Neuron (in vitro differentiated cells): Measurements from ENCODE around the gene COQ2.

Experiments
- H2AFZ ChIP-seq: one replicate; pipeline ENCODE4 v1.6.1; 2013; ENCODE audit warnings: low read depth, mild to moderate bottlenecking, inconsistent platforms, low read length, moderate library complexity
- H3K27me3 ChIP-seq: one replicate; pipeline ENCODE4 v1.6.1; 2013; ENCODE audit warnings: low read length; ENCODE audit not compliant: insufficient read depth
- H3K36me3 ChIP-seq: one replicate; pipeline ENCODE4 v1.6.1; 2013; ENCODE audit warnings: low read length; ENCODE audit not compliant: insufficient read depth
- H3K4me1 ChIP-seq: one replicate; pipeline ENCODE4 v1.6.1; 2013; ENCODE audit warnings: low read length; ENCODE audit not compliant: insufficient read depth
- H3K4me3 ChIP-seq: 2 replicates; pipeline ENCODE4 v1.5.1; 2013; ENCODE audit warnings: mild to moderate bottlenecking, low read length, moderate library complexity
- H3K9me3 ChIP-seq: one replicate; pipeline ENCODE4 v1.6.1; 2013; ENCODE audit warnings: low read length

The COQ2 gene

GRCh38 chr4:83232082-83232481, 52.5 kb downstream of the COQ2 start:
- Histone ChIP-seq H3K4me3 (no peak overlapping the region), H3K4me1 (peaks cover 8% of the 10 kb centered on the region), H3K9me3 (no peaks in the 10 kb centered on the region), H3K36me3 (no peaks in the 10 kb centered on the region), H3K27me3 (no peaks in the 10 kb centered on the region), H2AFZ (no peak overlapping the region)

- Histone ChIP-seq H3K36me3 (no peaks in the 10 kb centered on the region), H3K9me3 (no peaks in the 10 kb centered on the region), H3K4me3 (no peak overlapping the region), H3K27me3 (no peaks in the 10 kb centered on the region), H3K4me1 (peaks cover 8% of the 10 kb centered on the region), H2AFZ (no peak overlapping the region)
These were observed 53.0 kb downstream of the COQ2 start for GRCh38 chr4:83231620-83232076.

- peaks cover 8% of the 10 kb centered on the region for H3K4me1 ChIP-seq
- H3K27me3 ChIP-seq: no peaks in the 10 kb centered on the region
- no peak overlapping the region for H2AFZ ChIP-seq
These were observed 53.7 kb downstream of the COQ2 start for GRCh38 chr4:83230928-83231327.

GRCh38 chr4:83229791-83230190, 54.8 kb downstream of the COQ2 start:
- Histone ChIP-seq H3K36me3 (no peaks in the 10 kb centered on the region), H3K9me3 (no peaks in the 10 kb centered on the region), H3K4me1 (peaks cover 8% of the 10 kb centered on the region), H3K4me3 (no peak overlapping the region), H2AFZ (no peak overlapping the region), H3K27me3 (no peaks in the 10 kb centered on the region)

More at GRCh38 chr4:83230928-83231327, 53.7 kb downstream of the COQ2 start:
- no peaks in the 10 kb centered on the region for H3K36me3 ChIP-seq
- no peak overlapping the region for H3K4me3 ChIP-seq
- no peaks in the 10 kb centered on the region for H3K9me3 ChIP-seq

GRCh38 chr4:83228231-83228630, 56.4 kb downstream of the COQ2 start:
- Histone ChIP-seq H3K36me3 (no peaks in the 10 kb centered on the region), H2AFZ (no peak overlapping the region), H3K27me3 (no peaks in the 10 kb centered on the region), H3K9me3 (no peaks in the 10 kb centered on the region), H3K4me1 (peaks cover 8% of the 10 kb centered on the region), H3K4me3 (no peak overlapping the region)

- H3K4me1 ChIP-seq: peaks cover 4% of the 10 kb centered on the region
- no peak overlapping the region for H3K4me3 ChIP-seq
- H3K36me3 ChIP-seq: no peaks in the 10 kb centered on the region
- H3K9me3 ChIP-seq: no peaks in the 10 kb centered on the region
- H3K27me3 ChIP-seq: no peaks in the 10 kb centered on the region
- no peak overlapping the region for H2AFZ ChIP-seq
These were observed 59.9 kb downstream of the COQ2 start for GRCh38 chr4:83224502-83225197.

- no peaks in the 10 kb centered on the region for H3K27me3 ChIP-seq
- peaks cover 6% of the 10 kb centered on the region for H3K4me1 ChIP-seq
- H3K36me3 ChIP-seq: no peaks in the 10 kb centered on the region
- H3K4me3 ChIP-seq: no peak overlapping the region
- no peaks in the 10 kb centered on the region for H3K9me3 ChIP-seq
- H2AFZ ChIP-seq: no peak overlapping the region
These were observed 60.8 kb downstream of the COQ2 start for GRCh38 chr4:83223781-83224180.

- Histone ChIP-seq H3K27me3 (no peaks in the 10 kb centered on the region), H3K4me1 (peaks cover 6% of the 10 kb centered on the region), H3K36me3 (no peaks in the 10 kb centered on the region), H2AFZ (no peak overlapping the region), H3K4me3 (no peak overlapping the region), H3K9me3 (no peaks in the 10 kb centered on the region)
These were observed 62.6 kb downstream of the COQ2 start for GRCh38 chr4:83221897-83222441.

GRCh38 chr4:83219344-83220331, 65.0 kb downstream of the COQ2 start:
- H3K4me3 ChIP-seq: no peak overlapping the region

GRCh38 chr4:83217721-83218522, 66.7 kb downstream of the COQ2 start:
- Histone ChIP-seq H3K36me3 (no peaks in the 10 kb centered on the region), H3K4me3 (no peak overlapping the region), H3K27me3 (no peaks in the 10 kb centered on the region), H3K9me3 (no peaks in the 10 kb centered on the region), H2AFZ (no peak overlapping the region), H3K4me1 (peaks cover 6% of the 10 kb centered on the region)

More at GRCh38 chr4:83219344-83220331, 65.0 kb downstream of the COQ2 start:
- Histone ChIP-seq H3K27me3 (no peaks in the 10 kb centered on the region), H3K9me3 (no peaks in the 10 kb centered on the region), H2AFZ (peak overlapping the region; percentile 24), H3K36me3 (no peaks in the 10 kb centered on the region), H3K4me1 (peaks cover 6% of the 10 kb centered on the region)

- Histone ChIP-seq H3K4me1 (peaks cover 6% of the 10 kb centered on the region), H3K4me3 (no peak overlapping the region), H3K9me3 (no peaks in the 10 kb centered on the region), H3K36me3 (no peaks in the 10 kb centered on the region), H2AFZ (no peak overlapping the region), H3K27me3 (no peaks in the 10 kb centered on the region)
These were observed 67.5 kb downstream of the COQ2 start for GRCh38 chr4:83216959-83217683.

GRCh38 chr4:83214079-83214478, 70.5 kb downstream of the COQ2 start:
- Histone ChIP-seq H3K9me3 (no peaks in the 10 kb centered on the region), H2AFZ (no peak overlapping the region), H3K4me3 (no peak overlapping the region), H3K36me3 (no peaks in the 10 kb centered on the region), H3K4me1 (peaks cover 10% of the 10 kb centered on the region), H3K27me3 (no peaks in the 10 kb centered on the region)
